T-helper 17 cell (primary cell): ENCODE data around the gene TRAPPC6A. TPM values are rescaled to one million over a fixed set of nuclear protein-coding genes. Genes with fewer than 3 reads are reported as not detected.

ENCODE experiments used
- ATAC-seq: fragments of 150-1000 bp; cut with Tn5 transposase; 2 replicates; pipeline ENCODE4 v1.10.0; 2021; ENCODE audit warnings: mild to moderate bottlenecking, moderate library complexity
- DNase-seq, 3 donors: peaks; one replicate each; pipeline versions ENCODE4 v3.0.0 to v3.0.0-alpha.2; 2020 to 2021
- H3K9me3 ChIP-seq: one replicate; pipeline ENCODE4 v1.7.0; 2013; ENCODE audit warnings: low read length, mild to moderate bottlenecking; ENCODE audit not compliant: control insufficient read depth, poor library complexity, severe bottlenecking
- H3K27ac Mint-ChIP-seq: one replicate; pipeline ENCODE4 v1.8.0; 2022; ENCODE audit warnings: mild to moderate bottlenecking, moderate library complexity, mixed read lengths
- H3K27me3 Mint-ChIP-seq: one replicate; pipeline ENCODE4 v1.8.0; 2022; ENCODE audit warnings: mixed read lengths
- H3K36me3 Mint-ChIP-seq: one replicate; pipeline ENCODE4 v1.8.0; 2022; ENCODE audit warnings: low read depth, mixed read lengths
- H3K4me1 Mint-ChIP-seq: one replicate; pipeline ENCODE4 v1.8.0; 2022; ENCODE audit warnings: mild to moderate bottlenecking, mixed read lengths
- H3K4me3 Mint-ChIP-seq: one replicate; pipeline ENCODE4 v1.8.0; 2022; ENCODE audit warnings: mild to moderate bottlenecking, moderate library complexity, mixed read lengths
- total RNA-seq, 4 donors: library from RNA in 2 of 4; stranded (reverse) in 2 of 4; gene quantifications; one replicate each; pipeline ENCODE4 v1.2.3 and lab custom pipeline; 2022 to 2026

Gene TRAPPC6A
- total RNA-seq, 2 donors from 2014 or later = 47.5 to 61.2 TPM

- Mint-ChIP-seq H3K36me3 (peaks cover 8% of the 10 kb centered on the region), H3K4me1 (peaks cover 28% of the 10 kb centered on the region), H3K4me3 (peak overlapping the region; percentile 98), H3K27me3 (no peaks in the 10 kb centered on the region), H3K27ac (peak overlapping the region; percentile 83)
- H3K9me3 ChIP-seq = no peaks in the 10 kb centered on the region
- DNase-seq (peak in 2 of 3 donors; percentile 37 to 40), ATAC-seq (no peak)
These were observed 1.2 kb upstream of the TRAPPC6A start for GRCh38 chr19:45179072-45179891.

- ATAC-seq = peak; percentile 87
- Mint-ChIP-seq H3K4me3 (peak within 1 kb of the TSS; percentile 98), H3K27me3 (no peaks in the 10 kb centered on the region), H3K36me3 (peaks cover 8% of the 10 kb centered on the region), H3K4me1 (peaks cover 24% of the 10 kb centered on the region), H3K27ac (peak within 1 kb of the TSS; percentile 83)
- peak; percentile 99 to 100 (median 99) for DNase-seq
- no peaks in the 10 kb centered on the region for H3K9me3 ChIP-seq
These were observed 430 bp upstream of the TRAPPC6A start, which contains the start of gene BLOC1S3 for GRCh38 chr19:45178262-45179071. TSS of gene BLOC1S3 (plus strand) at chr19:45178784. CDS start at chr19:45179297, 513 bp downstream.

- DNase-seq = no peak
- Mint-ChIP-seq H3K4me1 (peaks cover 21% of the 10 kb centered on the region), H3K27ac (peak overlapping the region; percentile 92), H3K4me3 (no peak overlapping the region), H3K27me3 (no peaks in the 10 kb centered on the region), H3K36me3 (peaks cover 2% of the 10 kb centered on the region)
- H3K9me3 ChIP-seq = no peaks in the 10 kb centered on the region
- ATAC-seq = no peak
These were observed 2.3 kb downstream of the TRAPPC6A start for GRCh38 chr19:45175515-45176345.

DNA sequence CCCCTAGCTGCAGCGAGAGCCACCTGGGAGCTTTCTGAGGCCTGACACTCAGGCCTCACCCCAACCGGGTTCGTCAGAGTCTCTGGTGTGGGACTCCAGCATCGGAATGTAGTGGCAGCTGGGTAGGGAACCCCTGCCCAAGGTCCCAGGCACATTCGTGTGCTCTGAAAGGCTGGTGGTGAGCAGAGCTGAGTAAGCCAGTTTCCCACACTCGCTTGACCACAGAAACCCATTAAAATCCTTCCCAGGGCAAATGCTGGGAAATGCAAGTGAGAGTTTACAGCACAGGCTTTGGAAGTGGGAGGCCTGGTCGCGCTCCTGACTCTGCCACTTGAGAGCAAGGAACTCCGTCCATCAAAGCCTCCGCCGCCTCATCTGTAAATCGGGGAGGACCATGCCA, 4.2 kb downstream of the TRAPPC6A start:
- no peaks in the 10 kb centered on the region for H3K9me3 ChIP-seq
- H3K36me3 Mint-ChIP-seq = peaks cover 2% of the 10 kb centered on the region
- ATAC-seq (no peak), DNase-seq (no peak)
- H3K4me3 Mint-ChIP-seq = no peak overlapping the region
- peak overlapping the region; percentile 99 for H3K27ac Mint-ChIP-seq
- H3K4me1 Mint-ChIP-seq = peaks cover 23% of the 10 kb centered on the region
- H3K27me3 Mint-ChIP-seq = no peaks in the 10 kb centered on the region

DNA sequence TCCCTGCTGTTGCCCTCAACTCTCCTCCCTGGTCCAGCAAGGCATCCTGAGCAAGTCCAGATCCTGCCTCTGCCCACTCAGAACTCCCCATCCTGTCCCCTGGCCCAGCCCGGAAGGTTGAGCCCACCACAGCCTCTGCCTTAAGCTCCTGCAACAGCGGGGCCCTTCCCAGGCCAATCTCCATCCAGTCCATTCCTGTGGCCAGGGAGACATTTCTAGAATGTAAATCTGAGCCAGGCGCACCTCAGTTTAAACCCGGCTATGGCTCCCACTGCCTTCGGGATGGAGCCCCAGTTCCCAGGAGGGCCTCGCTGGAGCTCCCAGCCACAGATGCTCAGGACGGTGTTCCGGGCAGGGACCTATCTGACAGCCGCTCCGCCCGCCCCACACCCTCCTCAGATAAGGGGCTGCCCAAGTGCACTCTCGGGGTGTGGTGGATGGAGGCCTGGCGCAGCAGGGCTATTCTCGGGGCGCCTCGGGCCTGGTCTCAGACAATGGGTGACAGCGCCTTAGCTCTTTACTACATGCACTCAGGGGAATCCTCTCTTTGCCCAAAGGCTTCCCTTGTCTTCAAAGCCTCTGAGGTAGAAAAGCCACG, 5.3 kb downstream of the TRAPPC6A start:
- no peaks in the 10 kb centered on the region for H3K9me3 ChIP-seq
- ATAC-seq (no peak), DNase-seq (no peak)
- H3K27ac Mint-ChIP-seq = peak overlapping the region; percentile 99
- no peaks in the 10 kb centered on the region for H3K27me3 Mint-ChIP-seq
- H3K4me3 Mint-ChIP-seq = peak overlapping the region; percentile 47
- H3K36me3 Mint-ChIP-seq = peaks cover 2% of the 10 kb centered on the region
- H3K4me1 Mint-ChIP-seq = peaks cover 20% of the 10 kb centered on the region

DNA sequence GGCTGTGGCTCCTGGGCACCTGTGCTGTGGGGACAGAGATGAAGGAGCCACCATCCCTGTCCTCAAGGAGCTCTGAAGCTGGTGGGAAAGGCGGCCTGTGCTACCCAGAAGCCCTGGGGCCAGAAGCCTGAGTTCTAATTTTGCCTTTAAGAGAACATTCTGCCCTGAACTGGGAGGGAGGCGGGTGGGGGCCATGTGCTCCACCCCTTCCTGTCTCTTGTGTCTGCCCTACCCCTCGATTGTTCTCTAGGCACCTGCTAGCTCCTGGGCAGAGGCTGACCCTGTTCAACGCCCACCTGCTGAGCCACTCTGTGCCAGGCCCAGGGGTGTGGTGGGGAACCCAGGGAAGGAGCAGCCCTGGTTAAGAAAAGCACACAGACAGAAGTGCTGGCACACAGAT, 5.9 kb downstream of the TRAPPC6A start:
- peaks cover 2% of the 10 kb centered on the region for H3K36me3 Mint-ChIP-seq
- H3K9me3 ChIP-seq = no peaks in the 10 kb centered on the region
- ATAC-seq (peak; percentile 54), DNase-seq (no peak)
- H3K4me3 Mint-ChIP-seq = peak overlapping the region; percentile 47
- H3K27ac Mint-ChIP-seq = peak overlapping the region; percentile 99
- H3K4me1 Mint-ChIP-seq = peaks cover 16% of the 10 kb centered on the region
- H3K27me3 Mint-ChIP-seq = no peaks in the 10 kb centered on the region

- peak overlapping the region; percentile 99 for H3K27ac Mint-ChIP-seq
These were observed 6.8 kb downstream of the TRAPPC6A start for GRCh38 chr19:45171211-45171623.

DNA sequence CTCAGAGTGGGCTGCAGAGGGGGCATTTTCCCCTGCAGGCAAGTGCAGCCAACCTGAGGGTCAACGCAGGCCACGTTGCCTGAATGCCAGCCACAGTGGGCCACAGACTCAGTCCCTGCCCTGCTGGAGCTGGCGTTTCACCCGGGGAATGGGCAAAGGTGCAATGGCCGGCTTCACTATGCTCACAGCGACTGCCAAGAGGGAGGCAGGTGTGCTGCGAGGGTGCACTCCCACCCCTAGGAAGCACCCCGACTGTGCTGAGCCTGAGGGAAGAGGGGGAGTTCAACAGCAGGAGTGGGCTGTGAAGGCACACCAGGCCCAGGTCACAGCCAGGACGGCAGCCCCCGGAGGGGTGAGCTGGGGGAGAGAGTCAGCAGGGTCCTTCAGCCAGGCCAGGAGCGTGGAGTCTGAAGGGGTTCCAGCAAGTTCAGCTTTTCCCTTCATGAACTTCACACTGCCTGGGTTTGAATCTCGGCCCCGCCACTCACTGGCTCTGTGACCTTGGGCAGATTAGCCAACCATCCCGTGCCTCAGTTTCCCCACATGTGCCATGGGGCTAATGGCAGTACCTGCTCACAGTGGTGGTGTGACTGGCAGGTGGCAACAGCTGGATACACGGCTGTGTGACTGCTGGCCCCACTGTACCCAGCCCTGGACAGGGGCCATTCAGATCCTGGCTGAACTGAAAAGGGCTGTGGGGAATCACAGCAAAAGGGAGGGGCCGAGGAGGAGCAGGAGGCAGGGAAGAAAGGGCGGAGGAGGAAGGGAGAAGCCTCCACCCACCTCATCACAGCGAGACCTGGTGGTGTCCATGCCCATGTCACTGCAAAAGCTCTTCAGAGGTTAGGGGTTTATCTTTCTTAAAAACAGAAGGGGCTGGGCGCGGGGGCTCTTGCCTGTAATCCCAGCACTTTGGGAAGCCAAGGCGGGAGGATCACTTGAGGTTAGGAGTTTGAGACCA, 7.6 kb downstream of the TRAPPC6A start:
- H3K4me1 Mint-ChIP-seq = peaks cover 21% of the 10 kb centered on the region
- no peaks in the 10 kb centered on the region for H3K27me3 Mint-ChIP-seq
- peak overlapping the region; percentile 99 for H3K27ac Mint-ChIP-seq
- H3K4me3 Mint-ChIP-seq = peak overlapping the region; percentile 91
- H3K36me3 Mint-ChIP-seq = peaks cover 2% of the 10 kb centered on the region
- no peak for ATAC-seq
- DNase-seq = no peak
- no peaks in the 10 kb centered on the region for H3K9me3 ChIP-seq

More at GRCh38 chr19:45171211-45171623, 6.8 kb downstream of the TRAPPC6A start:
- peak; percentile 93 for ATAC-seq
- DNase-seq = peak in 2 of 3 donors; percentile 30 to 34
- peak overlapping the region; percentile 91 for H3K4me3 Mint-ChIP-seq
- no peaks in the 10 kb centered on the region for H3K9me3 ChIP-seq
- H3K4me1 Mint-ChIP-seq = peaks cover 18% of the 10 kb centered on the region
- H3K36me3 Mint-ChIP-seq = peaks cover 2% of the 10 kb centered on the region
- H3K27me3 Mint-ChIP-seq = no peaks in the 10 kb centered on the region

- H3K4me3 Mint-ChIP-seq = peak overlapping the region; percentile 71
- no peak for ATAC-seq
- H3K36me3 Mint-ChIP-seq = no peaks in the 10 kb centered on the region
- H3K4me1 Mint-ChIP-seq = peaks cover 21% of the 10 kb centered on the region
- no peak for DNase-seq
- H3K27ac Mint-ChIP-seq = peak overlapping the region; percentile 21
- no peaks in the 10 kb centered on the region for H3K9me3 ChIP-seq
- no peaks in the 10 kb centered on the region for H3K27me3 Mint-ChIP-seq
These were observed 8.4 kb downstream of the TRAPPC6A start for GRCh38 chr19:45169602-45170001.

GRCh38 chr19:45168767-45169351, 9.2 kb downstream of the TRAPPC6A start:
- ATAC-seq (no peak), DNase-seq (no peak)
- Mint-ChIP-seq H3K27me3 (no peaks in the 10 kb centered on the region), H3K27ac (peak overlapping the region; percentile 21), H3K4me3 (no peak overlapping the region), H3K36me3 (no peaks in the 10 kb centered on the region), H3K4me1 (peaks cover 25% of the 10 kb centered on the region)
- no peaks in the 10 kb centered on the region for H3K9me3 ChIP-seq

DNA sequence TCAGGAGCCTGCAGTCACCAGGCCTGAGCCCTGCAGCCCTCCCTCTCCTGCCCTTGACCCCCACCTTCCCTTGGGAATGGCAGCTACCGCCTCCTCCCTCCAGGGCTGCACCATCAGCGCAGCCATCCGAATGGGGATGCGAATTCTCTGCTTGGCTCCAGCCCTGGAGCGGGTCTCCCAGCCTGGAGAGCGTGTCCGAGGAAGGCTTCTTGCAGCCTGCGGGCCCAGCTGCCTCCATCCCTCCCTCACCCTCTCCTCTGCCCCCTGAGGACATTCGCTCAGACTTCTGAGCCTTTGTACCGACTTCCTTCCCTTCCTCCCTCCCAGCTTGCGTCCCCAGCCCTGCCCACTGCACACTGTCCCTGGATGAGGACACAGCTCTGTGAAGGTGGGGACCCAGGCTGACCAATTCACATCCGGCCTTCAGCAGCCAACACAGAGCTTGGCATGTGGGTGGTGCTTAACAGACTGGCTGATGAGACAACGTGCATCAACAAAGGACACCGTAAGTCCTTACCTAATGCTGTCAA, 11.2 kb downstream of the TRAPPC6A start:
- ATAC-seq (no peak), DNase-seq (no peak)
- Mint-ChIP-seq H3K27ac (no peak overlapping the region), H3K4me1 (peaks cover 29% of the 10 kb centered on the region), H3K36me3 (no peaks in the 10 kb centered on the region), H3K4me3 (no peak overlapping the region), H3K27me3 (no peaks in the 10 kb centered on the region)
- no peaks in the 10 kb centered on the region for H3K9me3 ChIP-seq
